Hepatocyte (in vitro differentiated cells): Measurements from ENCODE around the gene PID1.

Experiments
- EZH2 ChIP-seq: fragments of 200-600 bp; sonication (generic); IDR thresholded peaks from 2 replicates; pipeline ENCODE4 v1.6.1; 2016; ENCODE audit warnings: antibody characterized with exemption, mild to moderate bottlenecking, borderline replicate concordance
- EZH2phosphoT487 ChIP-seq: fragments of 200-600 bp; sonication (generic); IDR thresholded peaks from one replicate; pipeline ENCODE4 v1.6.1; 2018; ENCODE audit warnings: antibody characterized with exemption, mild to moderate bottlenecking, low read depth, moderate library complexity; ENCODE audit not compliant: unreplicated experiment, severe bottlenecking
- TF ChIP-seq, protein P1 (sequence below): fragments of 200-600 bp; sonication (generic); IDR thresholded peaks from 2 replicates; pipeline ENCODE4 v1.5.1; 2016; ENCODE audit warnings: antibody characterized with exemption, mild to moderate bottlenecking; ENCODE audit not compliant: poor library complexity

DNA sequence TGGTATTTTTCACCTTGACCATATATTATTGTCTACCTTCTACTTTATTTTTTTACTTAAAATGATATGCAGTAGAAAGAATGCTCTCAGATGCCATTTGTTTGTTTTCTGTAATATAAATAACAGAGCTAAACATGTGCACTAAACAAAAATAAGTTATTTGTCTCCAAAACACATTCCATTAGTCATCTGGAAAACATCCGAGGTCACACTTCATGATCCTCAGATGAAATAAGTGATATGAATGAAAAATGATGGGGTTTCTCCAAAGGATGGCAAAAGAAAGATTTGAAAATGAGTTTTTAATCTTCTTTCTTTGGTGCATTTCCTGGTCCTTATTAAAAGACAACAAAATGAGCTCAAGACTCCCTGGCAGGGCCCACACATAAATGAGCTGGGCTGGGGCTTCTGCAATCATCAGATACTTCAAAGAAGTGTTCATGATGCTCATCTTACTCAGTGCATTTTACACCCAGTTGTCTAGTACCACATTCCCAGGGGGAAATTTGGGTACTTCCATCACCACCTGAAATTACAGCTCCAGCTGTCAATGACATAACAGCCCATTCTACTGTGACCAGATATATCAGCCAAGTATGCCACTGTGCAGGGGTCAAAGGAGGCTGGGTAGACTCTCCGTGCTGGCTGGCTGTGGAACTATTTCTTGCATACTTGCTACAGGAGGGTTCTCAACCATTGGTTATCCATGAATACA lies 283.5 kb downstream of the PID1 start:
- TF ChIP-seq, protein P1, sequence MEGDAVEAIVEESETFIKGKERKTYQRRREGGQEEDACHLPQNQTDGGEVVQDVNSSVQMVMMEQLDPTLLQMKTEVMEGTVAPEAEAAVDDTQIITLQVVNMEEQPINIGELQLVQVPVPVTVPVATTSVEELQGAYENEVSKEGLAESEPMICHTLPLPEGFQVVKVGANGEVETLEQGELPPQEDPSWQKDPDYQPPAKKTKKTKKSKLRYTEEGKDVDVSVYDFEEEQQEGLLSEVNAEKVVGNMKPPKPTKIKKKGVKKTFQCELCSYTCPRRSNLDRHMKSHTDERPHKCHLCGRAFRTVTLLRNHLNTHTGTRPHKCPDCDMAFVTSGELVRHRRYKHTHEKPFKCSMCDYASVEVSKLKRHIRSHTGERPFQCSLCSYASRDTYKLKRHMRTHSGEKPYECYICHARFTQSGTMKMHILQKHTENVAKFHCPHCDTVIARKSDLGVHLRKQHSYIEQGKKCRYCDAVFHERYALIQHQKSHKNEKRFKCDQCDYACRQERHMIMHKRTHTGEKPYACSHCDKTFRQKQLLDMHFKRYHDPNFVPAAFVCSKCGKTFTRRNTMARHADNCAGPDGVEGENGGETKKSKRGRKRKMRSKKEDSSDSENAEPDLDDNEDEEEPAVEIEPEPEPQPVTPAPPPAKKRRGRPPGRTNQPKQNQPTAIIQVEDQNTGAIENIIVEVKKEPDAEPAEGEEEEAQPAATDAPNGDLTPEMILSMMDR = no peak
- TF ChIP-seq EZH2 = no peak
- TF ChIP-seq EZH2phosphoT487 = no peak
